Endothelial cell of umbilical vein (primary cell): ENCODE results near the gene PLEKHA6. TPM values are rescaled to one million over a fixed set of nuclear protein-coding genes. Genes with fewer than 3 reads are reported as not detected.

Experiments
- BruUV-seq: library from RNA; stranded (reverse); fragments of 400-500 nt; replicated peaks from 2 replicates; lab custom pipeline; 2021; lab: Mats Ljungman, UMichigan
- CTCF ChIA-PET: fragments of 300-600, 350-600 bp; sonication (Branson Sonifier 250); formaldehyde crosslinking; loops from one replicate; lab custom pipeline; 2021; ENCODE audit warnings: antibody characterized with exemption, inconsistent platforms; lab: Charles Lee
- POLR2A ChIA-PET: fragments of 300-600, 350-600 bp; sonication (Branson Sonifier 250); formaldehyde crosslinking; loops from one replicate; lab custom pipeline; 2021; ENCODE audit warnings: antibody characterized with exemption, inconsistent platforms; lab: Charles Lee
- DNase-seq: peaks from one replicate; pipeline ENCODE4 v3.0.0-alpha.2; 2011; ENCODE audit warnings: low read depth, low spot score
- FAIRE-seq: peaks from 2 replicates; lab custom pipeline; 2011; peaks lifted over from hg19 to GRCh38; lab: Jason Lieb, UNC
- H2AFZ ChIP-seq: 2 replicates; pipeline ENCODE4 v1.6.0; 2012; ENCODE audit warnings: low read depth, low read length, control low read depth, inconsistent platforms
- H3K27ac ChIP-seq: 2 replicates; pipeline ENCODE4 v1.5.1; 2011; ENCODE audit warnings: low read depth, mild to moderate bottlenecking, control low read depth, low read length, moderate library complexity; ENCODE audit not compliant: insufficient read depth
- H3K27me3 ChIP-seq, 2 experiments: 2 replicates each; pipeline versions ENCODE4 v1.6.0 to v1.6.1; 2011; ENCODE audit warnings: low read length in 2 of 2, mixed read lengths in 1 of 2; ENCODE audit not compliant: control insufficient read depth in 2 of 2, insufficient read depth in 2 of 2
- H3K36me3 ChIP-seq, 2 experiments: 2 replicates in 1 of 2; 3 replicates in 1 of 2; pipeline ENCODE4 v1.5.1; 2011; ENCODE audit warnings: low read length in 2 of 2, mild to moderate bottlenecking in 1 of 2, moderate library complexity in 1 of 2; ENCODE audit not compliant: control insufficient read depth in 2 of 2, insufficient read depth in 2 of 2; ENCODE audit errors: extremely low read depth in 1 of 2
- H3K4me1 ChIP-seq: 3 replicates; pipeline ENCODE4 v1.5.1; 2011; ENCODE audit warnings: mild to moderate bottlenecking, low read length; ENCODE audit not compliant: control insufficient read depth, insufficient read depth; ENCODE audit errors: extremely low read depth
- H3K4me2 ChIP-seq: 2 replicates; pipeline ENCODE4 v1.6.1; 2011; ENCODE audit warnings: low read length, control low read depth, mixed read lengths; ENCODE audit not compliant: insufficient read depth
- H3K4me3 ChIP-seq, 3 experiments: fragments of 200-600 bp in 1 of 3; sonication (generic), shearing (Covaris generic) in 1 of 3; replicated peaks in 1 of 3; 2 replicates each; pipeline ENCODE4 v1.5.1; 2011 to 2016; ENCODE audit warnings: control low read depth in 3 of 3, low read length in 3 of 3, mild to moderate bottlenecking in 2 of 3, inconsistent platforms in 1 of 3, low read depth in 1 of 3, moderate library complexity in 1 of 3; ENCODE audit not compliant: insufficient read depth in 1 of 3
- H3K79me2 ChIP-seq: 2 replicates; pipeline ENCODE4 v1.6.0; 2012; ENCODE audit warnings: low read length, inconsistent platforms; ENCODE audit not compliant: control insufficient read depth, insufficient read depth
- H3K9ac ChIP-seq: replicated peaks from 2 replicates; pipeline ENCODE3; 2011; ENCODE audit warnings: low read length, control low read depth; ENCODE audit not compliant: insufficient read depth; ENCODE audit errors: extremely low read depth
- H3K9me1 ChIP-seq: replicated peaks from 3 replicates; pipeline ENCODE4 v1.6.0; 2011; ENCODE audit warnings: mild to moderate bottlenecking, low read length; ENCODE audit not compliant: control insufficient read depth, insufficient read depth; ENCODE audit errors: extremely low read depth
- H3K9me3 ChIP-seq: replicated peaks from 2 replicates; pipeline ENCODE4 v1.5.1; 2012; ENCODE audit warnings: low read length, inconsistent platforms; ENCODE audit not compliant: control insufficient read depth, insufficient read depth
- H4K20me1 ChIP-seq: replicated peaks from 2 replicates; pipeline ENCODE3; 2011; ENCODE audit warnings: mild to moderate bottlenecking, low read length; ENCODE audit not compliant: control insufficient read depth, insufficient read depth; ENCODE audit errors: extremely low read depth
- CTCF ChIP-seq, 2 donors: IDR thresholded peaks; 1 replicate in 1 of 2; 2 replicates in 1 of 2; pipeline ENCODE4 v1.5.1; 2011; ENCODE audit warnings: low read length in 2 of 2, mild to moderate bottlenecking in 2 of 2, moderate library complexity in 2 of 2, control low read depth in 1 of 2, inconsistent platforms in 1 of 2, low read depth in 1 of 2; ENCODE audit not compliant: insufficient read depth in 1 of 2; ENCODE audit errors: extremely low read depth in 1 of 2
- EZH2 ChIP-seq: IDR thresholded peaks from 2 replicates; pipeline ENCODE4 v1.6.1; 2012; ENCODE audit warnings: borderline replicate concordance, low read depth, mild to moderate bottlenecking, moderate library complexity, low read length, inconsistent platforms; ENCODE audit not compliant: severe bottlenecking
- FOS ChIP-seq: IDR thresholded peaks from 2 replicates; pipeline ENCODE4 v1.6.1; 2011; ENCODE audit warnings: mild to moderate bottlenecking, low read length, moderate library complexity, borderline replicate concordance; ENCODE audit not compliant: insufficient read depth
- GATA2 ChIP-seq: IDR thresholded peaks from 2 replicates; pipeline ENCODE4 v1.7.0; 2011; ENCODE audit warnings: low read depth, mild to moderate bottlenecking, moderate library complexity, mixed read lengths, low read length; ENCODE audit not compliant: insufficient read length, insufficient read depth
- JUN ChIP-seq: IDR thresholded peaks from 2 replicates; pipeline ENCODE4 v1.6.1; 2011; ENCODE audit warnings: borderline replicate concordance, low read depth; ENCODE audit not compliant: insufficient read length, insufficient read depth
- MAX ChIP-seq: IDR thresholded peaks from 2 replicates; pipeline ENCODE4 v1.6.1; 2011; ENCODE audit not compliant: insufficient read depth, insufficient read length
- MYC ChIP-seq: IDR thresholded peaks from one replicate; pipeline ENCODE4 v1.6.1; 2011; ENCODE audit warnings: mild to moderate bottlenecking, low read depth, low read length
- POLR2A ChIP-seq: IDR thresholded peaks from 2 replicates; pipeline ENCODE4 v1.6.1; 2012; ENCODE audit warnings: low read depth, mild to moderate bottlenecking, control low read depth, low read length
- POLR2AphosphoS5 ChIP-seq: IDR thresholded peaks from 2 replicates; pipeline ENCODE4 v1.6.1; 2012; ENCODE audit warnings: low read depth, mild to moderate bottlenecking, control low read depth, low read length, moderate library complexity; ENCODE audit not compliant: insufficient read depth
- dilution Hi-C: fragments of 300-500 bp; cut with MboI; formaldehyde crosslinking; loops from one replicate; pipeline ENCODE4 v1.15.0; 2019; ENCODE audit warnings: low sequenced_read_pairs; ENCODE audit not compliant: extremely low pct_ligation_motif_present
- intact Hi-C: fragments of 100-400 bp; cut with micrococcal nuclease; formaldehyde crosslinking; loops from one replicate; pipeline ENCODE4 v1.10.0; 2022
- polyA plus RNA-seq, 4 experiments: library from polyadenylated mRNA; depleted of rRNA in 3 of 4; stranded (reverse) in 3 of 4; unstranded in 1 of 4; fragments of >200 nt; gene quantifications; 2 replicates each; pipeline versions ENCODE4 v1.2.1 to v1.2.3, GENCODE V29; 2011 to 2012; ENCODE audit warnings: missing spikeins in 1 of 4
- total RNA-seq: library from RNA; stranded (reverse); gene quantifications from 2 replicates; pipeline ENCODE4 v1.2.3, GENCODE V29; 2021

The PLEKHA6 gene
- total and polyA plus RNA-seq, 2 donors (not counting 3 experiments of a cell fraction or from before 2014, with no cell fraction given): 2.1 to 15.0 TPM

- POLR2A ChIA-PET: no interaction called here
- intact Hi-C loops: no loop called here
Measured at GRCh38 chr1:204192046-204192445, 167.7 kb downstream of the PLEKHA6 start.

More at GRCh38 chr1:204192046-204192445, 167.7 kb downstream of the PLEKHA6 start:
- no peak overlapping the region for H3K4me2 ChIP-seq
- peaks cover 36% of the 10 kb centered on the region for H3K4me1 ChIP-seq
- no peaks in the 10 kb centered on the region for H3K9me3 ChIP-seq
- CTCF ChIA-PET: interaction anchor here (0.6 to 7.2 kb wide), 3 partner anchors 14 to 321 kb away, joined by 3 to 85 read pairs (median 3); no protein-coding TSS in a partner anchor
- no peak overlapping the region for H2AFZ ChIP-seq
- no peaks in the 10 kb centered on the region for H3K9me1 ChIP-seq
- H3K36me3 ChIP-seq: no peaks in the 10 kb centered on the region
- H4K20me1 ChIP-seq: no peaks in the 10 kb centered on the region
- H3K4me3 ChIP-seq: no peak overlapping the region
- no TSS peak for BruUV-seq
- H3K79me2 ChIP-seq: no peaks in the 10 kb centered on the region
- H3K27me3 ChIP-seq: no peaks in the 10 kb centered on the region
- dilution Hi-C loops: no loop called here
- FAIRE-seq: no peak
- H3K9ac ChIP-seq: no peak overlapping the region
- DNase-seq: no peak
- no peak overlapping the region for H3K27ac ChIP-seq
- TF ChIP-seq POLR2AphosphoS5 (no peak), JUN (no peak), POLR2A (no peak), EZH2 (no peak), FOS (no peak), CTCF (IDR thresholded peaks at IDR 0.05; ENCODE audit: extremely low read depth in 1 of 2, insufficient read depth in 1 of 2, low read depth in 1 of 2, low read length in 2 of 2) (no peak), GATA2 (no peak), MAX (no peak), MYC (no peak)
